ENCODE data around the gene ALPK3. TPM values are rescaled to one million over a fixed set of nuclear protein-coding genes. Genes with fewer than 3 reads are reported as not detected.
A peak's percentile ranks its signal among the peaks of the same experiment; 100 is the strongest.

ALPK3 gene
- total RNA-seq, 4 donors from 2014 or later = 0.88 to 6.3 (median 3.4) TPM

DNA sequence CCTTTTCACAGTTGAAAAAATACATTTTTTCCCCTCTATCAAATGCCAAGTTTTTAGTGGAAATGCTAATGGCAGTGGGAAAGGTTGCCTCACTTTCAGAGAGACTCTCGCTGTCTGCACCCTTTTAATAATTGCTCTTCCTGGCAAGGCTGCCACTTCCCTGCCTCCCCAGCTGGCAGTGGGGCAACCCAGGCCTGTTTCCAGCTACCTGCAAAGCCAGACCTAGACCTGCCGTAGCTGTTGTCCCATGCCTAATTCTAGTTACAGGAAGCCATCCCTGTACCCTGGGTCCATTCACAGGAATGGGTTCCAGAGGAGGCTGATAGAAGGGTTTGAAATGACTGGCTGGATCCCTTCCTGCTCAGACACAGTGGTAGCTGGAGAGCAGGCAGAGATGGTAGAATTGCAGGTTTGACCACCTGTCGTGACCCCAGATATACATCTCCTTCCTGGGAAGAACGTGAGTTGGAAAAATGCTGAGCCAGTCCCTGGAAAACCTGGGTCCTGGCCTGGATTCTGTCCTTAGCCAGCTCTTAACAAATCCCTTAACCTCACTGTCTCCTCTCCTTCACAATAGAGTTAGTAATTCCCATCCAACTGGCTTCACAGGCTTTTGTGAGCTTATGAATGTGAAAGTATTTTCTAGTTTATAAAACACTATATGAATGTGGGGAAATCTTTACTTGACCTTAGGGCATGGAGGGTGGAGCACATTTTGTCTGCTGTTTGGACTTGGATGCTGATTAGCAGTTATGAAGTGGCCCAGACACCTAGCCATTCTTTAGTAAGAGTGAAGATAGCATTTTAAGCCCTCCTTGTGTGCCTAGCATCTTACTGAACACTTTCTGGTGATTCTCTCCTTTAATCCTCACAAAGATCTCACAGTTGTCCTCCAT, 12.9 kb upstream of the ALPK3 start:
- intact Hi-C loops (cut with DNase I; ENCODE audit: low total_unique reads) = no loop called here

DNA sequence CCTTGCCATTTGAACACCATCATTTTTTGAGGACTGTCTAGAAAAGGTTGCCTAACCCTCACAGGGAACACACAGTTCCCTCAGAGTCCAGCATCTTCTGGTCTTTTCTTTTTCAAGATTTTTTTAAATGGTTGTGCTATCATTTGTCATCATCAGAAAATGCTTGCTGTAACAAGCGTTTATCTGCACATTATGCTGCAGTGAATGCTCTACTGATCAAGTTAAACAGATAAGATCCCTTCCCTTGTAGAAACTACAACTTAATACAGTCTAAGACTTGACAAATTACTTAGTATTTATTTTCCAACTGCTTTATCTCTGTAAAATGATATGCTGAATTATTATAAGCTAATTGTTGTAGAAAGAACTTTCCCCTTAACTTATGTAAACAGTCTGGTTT, 11.9 kb upstream of the ALPK3 start:
- H3K4me1 ChIP-seq = no peaks in the 10 kb centered on the region
- no peak overlapping the region for H3K4me3 ChIP-seq
- TF ChIP-seq, protein P1, sequence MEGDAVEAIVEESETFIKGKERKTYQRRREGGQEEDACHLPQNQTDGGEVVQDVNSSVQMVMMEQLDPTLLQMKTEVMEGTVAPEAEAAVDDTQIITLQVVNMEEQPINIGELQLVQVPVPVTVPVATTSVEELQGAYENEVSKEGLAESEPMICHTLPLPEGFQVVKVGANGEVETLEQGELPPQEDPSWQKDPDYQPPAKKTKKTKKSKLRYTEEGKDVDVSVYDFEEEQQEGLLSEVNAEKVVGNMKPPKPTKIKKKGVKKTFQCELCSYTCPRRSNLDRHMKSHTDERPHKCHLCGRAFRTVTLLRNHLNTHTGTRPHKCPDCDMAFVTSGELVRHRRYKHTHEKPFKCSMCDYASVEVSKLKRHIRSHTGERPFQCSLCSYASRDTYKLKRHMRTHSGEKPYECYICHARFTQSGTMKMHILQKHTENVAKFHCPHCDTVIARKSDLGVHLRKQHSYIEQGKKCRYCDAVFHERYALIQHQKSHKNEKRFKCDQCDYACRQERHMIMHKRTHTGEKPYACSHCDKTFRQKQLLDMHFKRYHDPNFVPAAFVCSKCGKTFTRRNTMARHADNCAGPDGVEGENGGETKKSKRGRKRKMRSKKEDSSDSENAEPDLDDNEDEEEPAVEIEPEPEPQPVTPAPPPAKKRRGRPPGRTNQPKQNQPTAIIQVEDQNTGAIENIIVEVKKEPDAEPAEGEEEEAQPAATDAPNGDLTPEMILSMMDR (IDR thresholded peaks at IDR 0.05) = no peak
- no peak for TF ChIP-seq POLR2A (IDR thresholded peaks at IDR 0.05)
- no peak for DNase-seq
- H3K27ac ChIP-seq = no peak overlapping the region
- no peaks in the 10 kb centered on the region for H3K9me3 ChIP-seq
- intact Hi-C loops (cut with DNase I; ENCODE audit: low total_unique reads) = no loop called here
- H3K27me3 ChIP-seq = no peaks in the 10 kb centered on the region
- no peaks in the 10 kb centered on the region for H3K36me3 ChIP-seq

More for the DNA sequence above, 12.9 kb upstream of the ALPK3 start:
- DNase-seq = no peak
- TF ChIP-seq POLR2A (IDR thresholded peaks at IDR 0.05) = no peak
- TF ChIP-seq, protein P1 (IDR thresholded peaks at IDR 0.05) = no peak
- no peak overlapping the region for H3K27ac ChIP-seq
- no peak overlapping the region for H3K4me3 ChIP-seq
- no peaks in the 10 kb centered on the region for H3K27me3 ChIP-seq
- no peaks in the 10 kb centered on the region for H3K4me1 ChIP-seq
- H3K9me3 ChIP-seq = no peaks in the 10 kb centered on the region
- no peaks in the 10 kb centered on the region for H3K36me3 ChIP-seq

GRCh38 chr15:84807228-84807627, 9.9 kb upstream of the ALPK3 start:
- no peaks in the 10 kb centered on the region for H3K27me3 ChIP-seq
- no peaks in the 10 kb centered on the region for H3K4me1 ChIP-seq
- TF ChIP-seq POLR2A (IDR thresholded peaks at IDR 0.05) = no peak
- TF ChIP-seq, protein P1 (IDR thresholded peaks at IDR 0.05) = no peak
- no peaks in the 10 kb centered on the region for H3K9me3 ChIP-seq
- no peaks in the 10 kb centered on the region for H3K36me3 ChIP-seq
- intact Hi-C loops (cut with DNase I; ENCODE audit: low total_unique reads) = no loop called here
- H3K27ac ChIP-seq = no peak overlapping the region
- no peak overlapping the region for H3K4me3 ChIP-seq
- no peak for DNase-seq

DNA sequence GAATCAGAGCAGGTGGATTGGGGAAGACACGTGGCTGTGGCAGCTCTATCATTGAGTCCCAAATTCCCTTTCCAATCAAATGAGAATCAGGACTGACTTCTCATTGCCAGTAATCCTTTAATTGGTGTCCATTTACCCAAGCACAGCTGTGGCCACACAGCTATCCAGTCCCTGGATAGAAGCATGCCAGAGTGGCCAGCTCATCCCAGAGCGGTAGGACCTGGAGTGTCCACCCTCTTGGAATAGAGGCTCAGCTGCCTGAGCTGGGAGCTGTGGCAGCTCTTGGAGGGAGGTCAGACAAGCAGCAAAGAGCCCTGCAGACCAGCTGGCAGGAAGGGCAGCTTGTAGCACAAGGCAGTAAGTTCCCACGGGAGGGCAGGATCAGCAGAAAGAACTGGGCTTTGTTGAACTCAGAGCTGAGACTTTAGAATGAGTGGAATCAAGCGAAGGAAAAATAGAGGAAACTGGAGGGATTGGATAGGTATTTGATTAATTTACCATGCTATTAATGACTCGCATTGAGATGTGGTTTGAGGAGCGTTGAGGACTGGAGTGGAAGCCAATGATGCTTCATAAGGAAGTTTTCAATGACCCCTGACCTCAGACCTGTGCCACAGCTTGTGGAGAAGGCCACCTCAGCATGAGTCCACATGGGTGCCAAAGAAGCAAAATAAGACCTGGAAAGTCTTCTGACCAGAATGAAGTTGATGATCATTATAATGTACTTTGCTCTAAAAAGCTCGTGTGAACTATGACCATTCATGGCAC, 6.9 kb upstream of the ALPK3 start:
- H3K4me1 ChIP-seq = no peaks in the 10 kb centered on the region
- DNase-seq = peak in 1 of 2 donors; percentile 11
- H3K36me3 ChIP-seq = no peaks in the 10 kb centered on the region
- TF ChIP-seq, protein P1 (IDR thresholded peaks at IDR 0.05) = no peak
- TF ChIP-seq POLR2A (IDR thresholded peaks at IDR 0.05) = no peak
- H3K27me3 ChIP-seq = no peaks in the 10 kb centered on the region
- no peak overlapping the region for H3K27ac ChIP-seq
- no peaks in the 10 kb centered on the region for H3K9me3 ChIP-seq
- H3K4me3 ChIP-seq = no peak overlapping the region
- intact Hi-C loops (cut with DNase I; ENCODE audit: low total_unique reads) = no loop called here

- Histone ChIP-seq H3K4me3 (no peak overlapping the region), H3K9me3 (no peaks in the 10 kb centered on the region), H3K4me1 (no peaks in the 10 kb centered on the region), H3K36me3 (no peaks in the 10 kb centered on the region), H3K27me3 (no peaks in the 10 kb centered on the region), H3K27ac (no peak overlapping the region)
- DNase-seq = no peak
- TF ChIP-seq POLR2A (IDR thresholded peaks at IDR 0.05) = no peak
- TF ChIP-seq, protein P1 (IDR thresholded peaks at IDR 0.05) = no peak
- intact Hi-C loops (cut with DNase I; ENCODE audit: low total_unique reads) = no loop called here
Observed at GRCh38 chr15:84811151-84811550, 6.0 kb upstream of the ALPK3 start.
